Amygdala (tissue), 56 donors: ENCODE data around the gene CDC16.
"Not testable (repeated sequence)": the region's sequence is repeated elsewhere in the genome, so short reads cannot be mapped to it uniquely, and the experiment has no call there.

ENCODE experiments used
- DNase-seq, 56 donors: peaks; one replicate each; lab custom pipeline; 2025; lab: John Stamatoyannopoulos, UW

Gene CDC16

GRCh38 chr13:114234645-114235421, at the start of gene CDC16:
TSS of gene CDC16 (plus strand) at chr13:114234897. CDS start at chr13:114235085, 188 bp downstream.
- peak; percentile 35 to 96 (median 88) for DNase-seq

- no peak for DNase-seq
Measured at GRCh38 chr13:114185182-114185971, 49.3 kb upstream of the CDC16 start.

- no peak for DNase-seq
Measured at GRCh38 chr13:114194853-114195252, 39.8 kb upstream of the CDC16 start.

GRCh38 chr13:114196629-114197028, 38.1 kb upstream of the CDC16 start:
- no peak for DNase-seq

GRCh38 chr13:114198556-114198955, 36.1 kb upstream of the CDC16 start:
- no peak for DNase-seq

GRCh38 chr13:114199526-114199925, 35.2 kb upstream of the CDC16 start:
- not testable (repeated sequence) for DNase-seq

GRCh38 chr13:114199954-114200353, 34.7 kb upstream of the CDC16 start:
- DNase-seq = no peak

GRCh38 chr13:114200399-114200911, 34.2 kb upstream of the CDC16 start:
- no peak for DNase-seq

GRCh38 chr13:114202581-114202980, 32.1 kb upstream of the CDC16 start:
- DNase-seq = no peak

GRCh38 chr13:114203536-114203935, 31.2 kb upstream of the CDC16 start:
- DNase-seq = no peak

- DNase-seq = no peak
Measured at GRCh38 chr13:114204894-114205293, 29.8 kb upstream of the CDC16 start.

GRCh38 chr13:114208134-114208533, 26.6 kb upstream of the CDC16 start:
- no peak for DNase-seq

- no peak for DNase-seq
Measured at GRCh38 chr13:114211446-114212157, 23.1 kb upstream of the CDC16 start.

GRCh38 chr13:114212158-114212495, 22.6 kb upstream of the CDC16 start:
- DNase-seq = no peak

GRCh38 chr13:114213980-114214379, 20.7 kb upstream of the CDC16 start:
- DNase-seq = no peak

- no peak for DNase-seq
Measured at GRCh38 chr13:114219392-114219791, 15.3 kb upstream of the CDC16 start.

- DNase-seq = peak in 1 of 56 donors; percentile 3
Measured at GRCh38 chr13:114222461-114222968, 12.2 kb upstream of the CDC16 start.

- DNase-seq = no peak
Measured at GRCh38 chr13:114224201-114224600, 10.5 kb upstream of the CDC16 start.

- no peak for DNase-seq
Measured at GRCh38 chr13:114225610-114226009, 9.1 kb upstream of the CDC16 start.

GRCh38 chr13:114226088-114226487, 8.6 kb upstream of the CDC16 start:
- peak in 14 of 56 donors; percentile 7 to 39 (median 19) for DNase-seq
